ENCODE results near the gene CADPS2.

CADPS2 gene

GRCh38 chr7:122488241-122488640 is 398.0 kb downstream of the CADPS2 start:
- ChIA-PET CTCF (interaction anchor here (0.5 kb wide), 1 partner anchor 11 kb away, joined by 3 read pairs; no protein-coding TSS in a partner anchor), POLR2A (ENCODE audit: low non-redundant PET) (no interaction called here)
- H3K27ac ChIP-seq: no peak overlapping the region
- no peak for DNase-seq (ENCODE audit: low spot score)
- no peak for TF ChIP-seq CTCF (conservative IDR thresholded peaks at IDR 0.05; ENCODE audit: low read depth)

GRCh38 chr7:122487131-122487530 is 399.1 kb downstream of the CADPS2 start:
- POLR2A ChIA-PET (ENCODE audit: low non-redundant PET): no interaction called here
- no peak for TF ChIP-seq CTCF (conservative IDR thresholded peaks at IDR 0.05; ENCODE audit: low read depth)
- CTCF ChIA-PET: no interaction called here
- DNase-seq (ENCODE audit: low spot score): no peak
- H3K27ac ChIP-seq: no peak overlapping the region

GRCh38 chr7:122485856-122486255 is 400.4 kb downstream of the CADPS2 start:
- ChIA-PET CTCF (no interaction called here), POLR2A (ENCODE audit: low non-redundant PET) (no interaction called here)
- H3K27ac ChIP-seq: no peak overlapping the region
- TF ChIP-seq CTCF (conservative IDR thresholded peaks at IDR 0.05; ENCODE audit: low read depth): no peak
- DNase-seq (ENCODE audit: low spot score): no peak

GRCh38 chr7:122482212-122482611 is 404.0 kb downstream of the CADPS2 start:
- no peak overlapping the region for H3K27ac ChIP-seq
- ChIA-PET CTCF (no interaction called here), POLR2A (ENCODE audit: low non-redundant PET) (no interaction called here)
- TF ChIP-seq CTCF (conservative IDR thresholded peaks at IDR 0.05; ENCODE audit: low read depth): no peak
- no peak for DNase-seq (ENCODE audit: low spot score)

GRCh38 chr7:122470859-122471258 is 415.4 kb downstream of the CADPS2 start:
- no peak for TF ChIP-seq CTCF (conservative IDR thresholded peaks at IDR 0.05; ENCODE audit: low read depth)
- POLR2A ChIA-PET (ENCODE audit: low non-redundant PET): no interaction called here
- CTCF ChIA-PET: no interaction called here

GRCh38 chr7:122468945-122469344 is 417.3 kb downstream of the CADPS2 start:
- POLR2A ChIA-PET (ENCODE audit: low non-redundant PET): no interaction called here
- no peak overlapping the region for H3K27ac ChIP-seq
- CTCF ChIA-PET: interaction anchor here (0.6 kb wide), 1 partner anchor 1097 kb away, joined by 5 read pairs; no protein-coding TSS in a partner anchor
- DNase-seq (ENCODE audit: low spot score): no peak
- no peak for TF ChIP-seq CTCF (conservative IDR thresholded peaks at IDR 0.05; ENCODE audit: low read depth)

More at GRCh38 chr7:122470859-122471258, 415.4 kb downstream of the CADPS2 start:
- no peak for DNase-seq (ENCODE audit: low spot score)
- H3K27ac ChIP-seq: no peak overlapping the region
